ENCODE measurements around the gene MTCL3.

The MTCL3 gene

GRCh38 chr6:127423921-127424320 lies 95.2 kb downstream of the MTCL3 start:
- no peak overlapping the region for H3K4me3 ChIP-seq (ENCODE audit: low read depth, low read length)
- no peak for TF ChIP-seq CTCF (IDR thresholded peaks at IDR 0.05; ENCODE audit: control insufficient read depth, extremely low read depth, insufficient read depth)
- DNase-seq (ENCODE audit: low read depth) = no peak

Measured in LNCaP clone FGC (cell line).